H9 (cell line): ENCODE results near the gene PLEKHA8. TPM values are rescaled to one million over a fixed set of nuclear protein-coding genes. Genes with fewer than 3 reads are reported as not detected.

Source experiments
- DNase-seq: peaks from one replicate; pipeline ENCODE4 v3.0.0-alpha.2; 2017
- H2AFZ ChIP-seq: one replicate; pipeline ENCODE4 v1.6.1; 2013; ENCODE audit warnings: mild to moderate bottlenecking, low read length, control low read depth, moderate library complexity
- H2AK5ac ChIP-seq: 2 replicates; pipeline ENCODE4 v1.6.1; 2013; ENCODE audit warnings: low read length, control low read depth, mixed read lengths; ENCODE audit not compliant: insufficient read length
- H2BK120ac ChIP-seq: one replicate; pipeline ENCODE4 v1.6.1; 2013; ENCODE audit warnings: low read depth, mild to moderate bottlenecking, low read length, control low read depth, inconsistent platforms; ENCODE audit not compliant: poor library complexity, severe bottlenecking
- H2BK12ac ChIP-seq: 2 replicates; pipeline ENCODE4 v1.6.1; 2013; ENCODE audit warnings: low read length, control low read depth, mixed read lengths, low read depth; ENCODE audit not compliant: insufficient read length
- H2BK15ac ChIP-seq: 2 replicates; pipeline ENCODE4 v1.6.1; 2013; ENCODE audit warnings: low read depth, low read length, control low read depth
- H2BK20ac ChIP-seq: one replicate; pipeline ENCODE4 v1.6.1; 2013; ENCODE audit warnings: low read depth, mild to moderate bottlenecking, low read length, control low read depth, inconsistent platforms; ENCODE audit not compliant: poor library complexity, severe bottlenecking
- H2BK5ac ChIP-seq: 2 replicates; pipeline ENCODE4 v1.6.1; 2013; ENCODE audit warnings: low read length, control low read depth, mixed read lengths; ENCODE audit not compliant: insufficient read length
- H3K14ac ChIP-seq: 2 replicates; pipeline ENCODE4 v1.6.1; 2013; ENCODE audit warnings: low read length, control low read depth; ENCODE audit not compliant: insufficient read depth
- H3K18ac ChIP-seq: 2 replicates; pipeline ENCODE4 v1.6.1; 2013; ENCODE audit warnings: low read depth, mild to moderate bottlenecking, mixed read lengths, low read length, control low read depth; ENCODE audit not compliant: insufficient read length
- H3K23ac ChIP-seq: 2 replicates; pipeline ENCODE4 v1.6.1; 2013; ENCODE audit warnings: low read length, control low read depth, mixed read lengths, low read depth; ENCODE audit not compliant: insufficient read length
- H3K23me2 ChIP-seq: 2 replicates; pipeline ENCODE4 v1.6.1; 2013; ENCODE audit warnings: low read depth, mild to moderate bottlenecking, mixed read lengths, low read length, control low read depth; ENCODE audit not compliant: insufficient read length, poor library complexity, severe bottlenecking
- H3K27ac ChIP-seq: 2 replicates; pipeline ENCODE4 v1.5.1; 2013; ENCODE audit warnings: low read length, control low read depth, mixed read lengths, low read depth; ENCODE audit not compliant: insufficient read length
- H3K27me3 ChIP-seq: 2 replicates; pipeline ENCODE4 v1.6.1; 2013; ENCODE audit warnings: low read length, control low read depth, inconsistent platforms; ENCODE audit not compliant: insufficient read depth
- H3K4ac ChIP-seq: 2 replicates; pipeline ENCODE4 v1.6.1; 2013; ENCODE audit warnings: low read depth, mild to moderate bottlenecking, control low read depth, inconsistent platforms, low read length, moderate library complexity
- H3K4me1 ChIP-seq: 2 replicates; pipeline ENCODE4 v1.6.1; 2013; ENCODE audit warnings: low read length, control low read depth, inconsistent platforms; ENCODE audit not compliant: insufficient read depth
- H3K4me2 ChIP-seq: 2 replicates; pipeline ENCODE4 v1.6.1; 2013; ENCODE audit warnings: low read length, control low read depth, mixed read lengths; ENCODE audit not compliant: insufficient read length, insufficient read depth
- H3K56ac ChIP-seq: 2 replicates; pipeline ENCODE4 v1.6.1; 2013; ENCODE audit warnings: low read depth, mild to moderate bottlenecking, mixed read lengths, low read length, control low read depth; ENCODE audit not compliant: insufficient read length
- H3K79me1 ChIP-seq: 2 replicates; pipeline ENCODE4 v1.6.1; 2013; ENCODE audit warnings: low read depth, mild to moderate bottlenecking, moderate library complexity, low read length, control low read depth, inconsistent platforms; ENCODE audit not compliant: insufficient read depth, poor library complexity, severe bottlenecking
- H3K79me2 ChIP-seq: 2 replicates; pipeline ENCODE4 v1.6.1; 2013; ENCODE audit warnings: low read length, control low read depth, inconsistent platforms; ENCODE audit not compliant: insufficient read depth
- H3K9ac ChIP-seq: 2 replicates; pipeline ENCODE4 v1.6.1; 2013; ENCODE audit warnings: low read length, control low read depth, mixed read lengths; ENCODE audit not compliant: insufficient read length; ENCODE audit errors: extremely low read depth
- H3K9me3 ChIP-seq: one replicate; pipeline ENCODE4 v1.6.1; 2013; ENCODE audit warnings: low read depth, low read length, inconsistent platforms; ENCODE audit not compliant: control insufficient read depth
- H3T11ph ChIP-seq: one replicate; pipeline ENCODE4 v1.6.1; 2013; ENCODE audit warnings: mild to moderate bottlenecking, low read length, control low read depth, inconsistent platforms
- H4K20me1 ChIP-seq: one replicate; pipeline ENCODE4 v1.6.1; 2013; ENCODE audit not compliant: control insufficient read depth, insufficient read length, insufficient read depth
- H4K5ac ChIP-seq: 2 replicates; pipeline ENCODE4 v1.6.1; 2013; ENCODE audit warnings: low read depth, mild to moderate bottlenecking, mixed read lengths, low read length, control low read depth; ENCODE audit not compliant: insufficient read length
- H4K8ac ChIP-seq: replicated peaks from 2 replicates; pipeline ENCODE4 v1.6.1; 2013; ENCODE audit warnings: low read length, control low read depth, mixed read lengths, low read depth; ENCODE audit not compliant: insufficient read length
- H4K91ac ChIP-seq: 2 replicates; pipeline ENCODE4 v1.6.1; 2013; ENCODE audit warnings: low read depth, mild to moderate bottlenecking, moderate library complexity, mixed read lengths, low read length, control low read depth; ENCODE audit not compliant: insufficient read length
- H3K27ac Mint-ChIP-seq, 3 experiments: 2 replicates in 2 of 3; 3 replicates in 1 of 3; pipeline ENCODE4 v1.8.0; 2020 to 2021; ENCODE audit warnings: mixed read lengths in 3 of 3, mild to moderate bottlenecking in 1 of 3, moderate library complexity in 1 of 3
- H3K27me3 Mint-ChIP-seq: 2 replicates; pipeline ENCODE4 v1.8.0; 2021; ENCODE audit warnings: low read depth, mild to moderate bottlenecking, moderate library complexity, mixed read lengths
- H3K36me3 Mint-ChIP-seq, 3 experiments: 2 replicates in 2 of 3; 3 replicates in 1 of 3; pipeline ENCODE4 v1.8.0; 2020 to 2021; ENCODE audit warnings: low read depth in 3 of 3, mixed read lengths in 3 of 3; ENCODE audit not compliant: insufficient read depth in 1 of 3
- H3K4me1 Mint-ChIP-seq, 2 experiments: 2 replicates each; pipeline ENCODE4 v1.8.0; 2020; ENCODE audit warnings: mixed read lengths in 2 of 2
- H3K4me3 Mint-ChIP-seq, 2 experiments: 2 replicates in 1 of 2; 3 replicates in 1 of 2; pipeline ENCODE4 v1.8.0; 2020 to 2021; ENCODE audit warnings: mild to moderate bottlenecking in 2 of 2, mixed read lengths in 2 of 2, moderate library complexity in 1 of 2
- H3K9me3 Mint-ChIP-seq, 2 experiments: 2 replicates in 1 of 2; 3 replicates in 1 of 2; pipeline ENCODE4 v1.8.0; 2020; ENCODE audit warnings: mild to moderate bottlenecking in 2 of 2, mixed read lengths in 2 of 2, moderate library complexity in 1 of 2
- WGBS: extraction: QIAGEN DNeasy Blood & Tissue Kit; methylation state at CpG from one replicate; pipeline ENCODE4 v1.1.7; 2013; ENCODE audit warnings: missing lambda C conversion rate, low lambda C conversion rate, mixed read lengths; ENCODE audit not compliant: insufficient read length; ENCODE audit errors: extremely low coverage; 5-methylcytosine and 5-hydroxymethylcytosine counted together
- total RNA-seq: library from RNA; stranded (reverse); gene quantifications from 2 replicates; pipeline ENCODE4 v1.2.1, GENCODE V29; 2021
- TF ChIP-seq, protein P1 (sequence below): fragments of 200-600 bp; sonication (generic); conservative IDR thresholded peaks from 3 replicates; pipeline ENCODE4 v1.8.0; 2021; ENCODE audit warnings: antibody characterized with exemption, mild to moderate bottlenecking

The PLEKHA8 gene
- total RNA-seq, 1 experiment from 2014 or later: 37.0 TPM

DNA sequence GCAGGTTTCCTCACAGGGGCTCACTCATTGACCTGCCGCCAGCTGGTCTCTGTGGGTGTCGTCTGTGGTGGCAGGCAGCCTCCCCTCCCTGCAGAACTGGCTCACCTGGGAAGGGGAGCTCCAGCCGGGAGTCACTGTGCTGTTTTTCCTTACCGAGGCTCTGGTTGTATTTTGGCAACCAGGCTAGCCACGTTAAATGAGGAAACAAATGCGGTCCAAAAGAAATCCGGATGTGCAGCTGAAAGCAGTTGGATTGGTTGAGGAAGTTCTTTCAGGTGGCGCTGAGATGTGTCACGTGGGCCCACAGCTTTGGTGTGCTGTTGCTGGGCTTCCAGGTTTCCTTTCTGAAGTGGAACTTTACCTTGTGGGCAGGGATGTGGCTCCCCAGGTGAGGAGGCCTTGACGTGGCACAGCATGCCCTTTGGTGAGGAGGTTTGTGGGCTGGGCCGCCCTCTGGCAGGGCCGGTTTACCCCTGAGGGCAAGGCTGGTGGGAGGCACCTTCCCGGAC, 120.8 kb downstream of the PLEKHA8 start:
- Histone ChIP-seq H2BK15ac (no peak overlapping the region), H3K79me1 (no peaks in the 10 kb centered on the region), H4K20me1 (no peaks in the 10 kb centered on the region), H3K56ac (no peak overlapping the region), H3K4me2 (no peak overlapping the region), H3K4me1 (no peaks in the 10 kb centered on the region), H2BK12ac (no peak overlapping the region), H3K27me3 (no peaks in the 10 kb centered on the region), H3T11ph (no peak overlapping the region), H3K23me2 (no peaks in the 10 kb centered on the region), H4K8ac (no peak overlapping the region), H2BK5ac (no peak overlapping the region), H2BK120ac (no peak overlapping the region), H2AK5ac (no peak overlapping the region), H3K9me3 (no peaks in the 10 kb centered on the region), H3K27ac (no peak overlapping the region), H3K9ac (no peak overlapping the region), H2AFZ (no peak overlapping the region), H3K79me2 (no peaks in the 10 kb centered on the region), H3K4ac (no peak overlapping the region), H3K14ac (no peak overlapping the region), H4K5ac (no peak overlapping the region), H3K23ac (no peak overlapping the region), H2BK20ac (no peak overlapping the region), H3K18ac (no peak overlapping the region), H4K91ac (no peak overlapping the region)
- Mint-ChIP-seq H3K36me3 (peaks cover 0 to 2% (median 0%) of the 10 kb centered on the region in 3 experiments; a peak in 1 of 7 replicates), H3K9me3 (no peaks in the 10 kb centered on the region), H3K4me1 (peaks cover 0 to 5% of the 10 kb centered on the region in 2 experiments; a peak in 3 of 4 replicates), H3K4me3 (no peak overlapping the region), H3K27me3 (no peaks in the 10 kb centered on the region), H3K27ac (peak overlapping the region in 1 of 3 experiments; percentile 57; a peak in 2 of 7 replicates)
- DNase-seq: no peak
- TF ChIP-seq, protein P1, sequence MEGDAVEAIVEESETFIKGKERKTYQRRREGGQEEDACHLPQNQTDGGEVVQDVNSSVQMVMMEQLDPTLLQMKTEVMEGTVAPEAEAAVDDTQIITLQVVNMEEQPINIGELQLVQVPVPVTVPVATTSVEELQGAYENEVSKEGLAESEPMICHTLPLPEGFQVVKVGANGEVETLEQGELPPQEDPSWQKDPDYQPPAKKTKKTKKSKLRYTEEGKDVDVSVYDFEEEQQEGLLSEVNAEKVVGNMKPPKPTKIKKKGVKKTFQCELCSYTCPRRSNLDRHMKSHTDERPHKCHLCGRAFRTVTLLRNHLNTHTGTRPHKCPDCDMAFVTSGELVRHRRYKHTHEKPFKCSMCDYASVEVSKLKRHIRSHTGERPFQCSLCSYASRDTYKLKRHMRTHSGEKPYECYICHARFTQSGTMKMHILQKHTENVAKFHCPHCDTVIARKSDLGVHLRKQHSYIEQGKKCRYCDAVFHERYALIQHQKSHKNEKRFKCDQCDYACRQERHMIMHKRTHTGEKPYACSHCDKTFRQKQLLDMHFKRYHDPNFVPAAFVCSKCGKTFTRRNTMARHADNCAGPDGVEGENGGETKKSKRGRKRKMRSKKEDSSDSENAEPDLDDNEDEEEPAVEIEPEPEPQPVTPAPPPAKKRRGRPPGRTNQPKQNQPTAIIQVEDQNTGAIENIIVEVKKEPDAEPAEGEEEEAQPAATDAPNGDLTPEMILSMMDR: no peak
- WGBS: no CpG with 5 or more reads among the region's 13 CpGs
